ENCODE data around the gene NHLRC2. TPM values are rescaled to one million over a fixed set of nuclear protein-coding genes. Genes with fewer than 3 reads are reported as not detected.

NHLRC2 gene
- total RNA-seq, 1 donor: 18.6 TPM

DNA sequence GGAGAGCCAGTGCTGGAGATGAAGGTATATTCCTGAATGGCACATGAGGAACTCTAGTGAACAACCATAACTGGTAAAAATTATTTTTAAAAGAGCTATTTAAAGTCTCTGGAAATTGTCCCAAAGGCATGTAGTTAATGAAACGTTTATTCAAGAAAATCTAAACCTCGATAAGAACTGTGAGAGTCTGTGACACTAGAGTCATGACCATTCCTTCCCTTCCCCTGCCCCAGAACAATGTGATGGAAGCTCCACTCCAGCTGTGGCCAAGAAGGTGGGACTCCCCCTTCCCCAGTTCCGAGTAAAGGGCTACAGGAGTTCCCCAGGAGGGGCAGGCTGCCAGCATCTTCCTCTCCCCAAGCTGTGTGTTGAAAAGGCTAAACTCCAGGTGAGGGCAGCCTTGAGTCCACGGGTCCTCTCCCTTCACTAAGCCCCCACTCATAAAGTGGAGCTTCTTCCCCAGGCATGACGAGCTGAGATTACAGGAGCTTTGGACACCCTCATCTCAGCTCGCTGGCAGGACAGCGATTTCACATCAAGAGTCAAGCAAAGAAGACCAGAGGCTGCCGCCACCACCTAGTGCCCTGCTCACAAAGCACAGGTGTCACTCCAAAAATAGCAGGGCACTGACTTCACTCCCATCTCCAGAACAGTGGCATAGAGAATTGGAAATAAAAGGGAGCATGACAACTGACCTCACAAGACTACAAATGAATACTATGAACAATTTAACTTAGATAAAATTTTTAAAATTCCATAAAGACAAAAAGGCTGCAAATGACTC, 68.5 kb downstream of the NHLRC2 start:
- no peak overlapping the region for H3K4me3 ChIP-seq (ENCODE audit: low read depth, low read length)
- TF ChIP-seq, protein P1, sequence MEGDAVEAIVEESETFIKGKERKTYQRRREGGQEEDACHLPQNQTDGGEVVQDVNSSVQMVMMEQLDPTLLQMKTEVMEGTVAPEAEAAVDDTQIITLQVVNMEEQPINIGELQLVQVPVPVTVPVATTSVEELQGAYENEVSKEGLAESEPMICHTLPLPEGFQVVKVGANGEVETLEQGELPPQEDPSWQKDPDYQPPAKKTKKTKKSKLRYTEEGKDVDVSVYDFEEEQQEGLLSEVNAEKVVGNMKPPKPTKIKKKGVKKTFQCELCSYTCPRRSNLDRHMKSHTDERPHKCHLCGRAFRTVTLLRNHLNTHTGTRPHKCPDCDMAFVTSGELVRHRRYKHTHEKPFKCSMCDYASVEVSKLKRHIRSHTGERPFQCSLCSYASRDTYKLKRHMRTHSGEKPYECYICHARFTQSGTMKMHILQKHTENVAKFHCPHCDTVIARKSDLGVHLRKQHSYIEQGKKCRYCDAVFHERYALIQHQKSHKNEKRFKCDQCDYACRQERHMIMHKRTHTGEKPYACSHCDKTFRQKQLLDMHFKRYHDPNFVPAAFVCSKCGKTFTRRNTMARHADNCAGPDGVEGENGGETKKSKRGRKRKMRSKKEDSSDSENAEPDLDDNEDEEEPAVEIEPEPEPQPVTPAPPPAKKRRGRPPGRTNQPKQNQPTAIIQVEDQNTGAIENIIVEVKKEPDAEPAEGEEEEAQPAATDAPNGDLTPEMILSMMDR (IDR thresholded peaks at IDR 0.05; ENCODE audit: insufficient read depth, low read depth, low read length): no peak
- no peak for DNase-seq (ENCODE audit: low read depth)

DNA sequence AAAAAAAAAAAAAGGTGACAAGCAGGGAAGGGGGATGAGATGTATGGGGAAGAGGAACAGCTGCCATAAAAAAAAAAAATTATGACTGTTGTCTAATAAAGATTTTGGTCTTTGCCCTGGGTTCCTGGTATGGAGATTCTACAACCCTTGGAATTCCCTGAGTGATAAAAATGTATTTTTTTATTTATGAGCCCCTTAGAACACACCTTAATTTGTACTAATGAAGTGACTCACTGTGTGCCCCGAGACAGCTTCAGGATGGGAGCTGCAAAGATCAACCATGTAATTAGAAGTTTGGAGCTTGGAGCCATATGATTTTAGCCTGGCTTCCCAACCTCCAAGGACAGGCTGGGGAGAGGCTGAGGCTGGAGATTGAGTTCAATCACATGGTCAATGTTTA, 69.7 kb downstream of the NHLRC2 start:
- TF ChIP-seq, protein P1 (IDR thresholded peaks at IDR 0.05; ENCODE audit: insufficient read depth, low read depth, low read length): no peak
- no peak for DNase-seq (ENCODE audit: low read depth)
- no peak overlapping the region for H3K4me3 ChIP-seq (ENCODE audit: low read depth, low read length)

DNA sequence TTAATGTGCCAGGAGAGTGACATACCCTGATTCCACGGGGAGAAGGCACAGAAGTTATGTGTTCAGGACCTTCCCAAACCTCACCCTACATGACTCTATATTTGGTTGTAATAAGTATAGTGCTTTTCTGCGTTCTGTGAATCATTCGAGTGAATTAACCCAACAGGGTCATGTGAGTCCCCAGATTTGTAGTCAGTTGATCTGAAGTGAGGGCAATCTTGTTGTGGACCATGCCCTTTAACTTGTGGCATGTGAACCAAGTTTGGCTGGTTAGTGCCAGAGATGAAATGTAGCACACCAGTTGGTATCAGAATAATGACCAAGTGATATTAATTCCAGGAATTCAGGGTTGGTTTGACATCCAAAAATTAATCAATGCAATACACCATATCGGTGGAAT, 70.2 kb downstream of the NHLRC2 start:
- TF ChIP-seq, protein P1 (IDR thresholded peaks at IDR 0.05; ENCODE audit: insufficient read depth, low read depth, low read length): no peak

DNA sequence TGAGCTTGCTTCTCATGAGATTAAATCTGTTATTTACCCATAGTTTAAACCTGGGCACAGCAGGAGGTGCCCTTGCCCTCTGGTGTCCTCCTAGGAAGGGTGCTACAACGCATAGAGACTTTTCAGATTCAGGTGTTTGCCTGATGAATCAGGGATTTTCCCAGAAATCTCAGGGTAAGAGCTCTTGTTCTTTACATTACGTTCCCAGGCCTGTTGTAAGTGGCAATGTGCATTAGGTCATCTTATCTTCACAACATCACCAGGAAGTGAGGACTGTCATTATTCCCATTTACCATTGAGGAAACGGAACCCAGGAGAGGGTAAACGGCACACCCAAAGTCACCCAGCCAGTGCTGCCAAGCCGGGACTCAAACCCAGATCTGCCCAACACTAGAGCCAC, 73.0 kb downstream of the NHLRC2 start:
- TF ChIP-seq, protein P1 (IDR thresholded peaks at IDR 0.05; ENCODE audit: insufficient read depth, low read depth, low read length): no peak
- no peak overlapping the region for H3K4me3 ChIP-seq (ENCODE audit: low read depth, low read length)
- no peak for DNase-seq (ENCODE audit: low read depth)

More for the DNA sequence above, 70.2 kb downstream of the NHLRC2 start:
- DNase-seq (ENCODE audit: low read depth): no peak
- H3K4me3 ChIP-seq (ENCODE audit: low read depth, low read length): no peak overlapping the region

DNA sequence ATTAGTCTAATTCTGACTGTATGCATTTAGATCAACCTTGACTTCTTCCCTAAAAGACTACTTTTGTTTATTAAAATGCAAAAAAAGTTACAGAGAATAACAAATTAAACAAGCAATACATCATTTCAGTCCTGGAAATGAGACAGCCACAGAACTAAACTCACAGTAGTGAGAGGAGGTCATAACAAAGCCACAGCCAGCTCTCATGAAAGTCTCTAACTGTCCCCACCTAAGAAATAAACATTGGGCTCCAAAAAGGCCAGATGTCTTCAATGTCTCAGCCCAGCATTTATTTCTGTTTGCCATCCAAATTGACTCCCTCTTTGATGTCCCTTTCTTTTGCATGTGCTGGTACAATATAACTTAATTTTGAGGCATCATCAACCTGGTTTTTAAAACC, 74.4 kb downstream of the NHLRC2 start:
- TF ChIP-seq, protein P1 (IDR thresholded peaks at IDR 0.05; ENCODE audit: insufficient read depth, low read depth, low read length): no peak
- no peak overlapping the region for H3K4me3 ChIP-seq (ENCODE audit: low read depth, low read length)
- no peak for DNase-seq (ENCODE audit: low read depth)

DNA sequence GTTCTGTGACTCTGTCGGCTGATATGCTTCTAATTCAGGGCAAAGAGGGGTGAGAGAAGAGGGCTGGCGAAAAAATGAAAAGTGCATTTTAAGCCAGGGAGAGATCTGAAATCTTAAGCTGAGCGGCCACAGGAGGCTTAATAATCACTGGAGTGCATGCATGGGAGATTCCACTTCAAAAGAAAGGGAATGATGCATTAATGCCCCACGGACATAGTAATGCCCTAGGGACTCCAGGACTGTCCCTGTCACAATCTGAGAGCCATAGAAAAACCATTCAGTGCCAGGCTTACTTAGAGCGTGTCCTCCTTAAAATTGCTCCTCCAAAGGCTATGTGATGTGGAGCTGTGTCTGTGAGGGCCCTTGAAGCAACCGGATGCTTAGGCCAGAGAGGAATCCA, 75.1 kb downstream of the NHLRC2 start:
- no peak overlapping the region for H3K4me3 ChIP-seq (ENCODE audit: low read depth, low read length)
- no peak for DNase-seq (ENCODE audit: low read depth)
- TF ChIP-seq, protein P1 (IDR thresholded peaks at IDR 0.05; ENCODE audit: insufficient read depth, low read depth, low read length): no peak
